Hepatocyte (in vitro differentiated cells): ENCODE measurements around the gene PSG6. TPM values are rescaled to one million over a fixed set of nuclear protein-coding genes. Genes with fewer than 3 reads are reported as not detected.
"Not testable (repeated sequence)": the region's sequence is repeated elsewhere in the genome, so short reads cannot be mapped to it uniquely, and the experiment has no call there.

Experiments
- DNase-seq: peaks from one replicate; pipeline ENCODE4 v3.0.0-alpha.2; 2016; ENCODE audit warnings: low spot score
- H2AFZ ChIP-seq: fragments of 200-600 bp; sonication (generic); 2 replicates; pipeline ENCODE4 v1.6.0; 2016; ENCODE audit warnings: antibody characterized with exemption, mild to moderate bottlenecking
- H3K27ac ChIP-seq: fragments of 200-600 bp; sonication (generic); 2 replicates; pipeline ENCODE4 v1.5.1; 2016; ENCODE audit warnings: mild to moderate bottlenecking
- H3K27me3 ChIP-seq: fragments of 200-600 bp; sonication (generic); 2 replicates; pipeline ENCODE4 v1.6.1; 2016
- H3K36me3 ChIP-seq: fragments of 200-600 bp; sonication (generic); replicated peaks from 2 replicates; pipeline ENCODE4 v1.5.1; 2016; ENCODE audit warnings: low read depth; ENCODE audit not compliant: insufficient read depth
- H3K4me1 ChIP-seq: fragments of 200-600 bp; sonication (generic); 2 replicates; pipeline ENCODE4 v1.5.1; 2016; ENCODE audit warnings: mild to moderate bottlenecking, moderate library complexity; ENCODE audit not compliant: insufficient read depth
- H3K4me2 ChIP-seq: fragments of 200-600 bp; sonication (generic); 2 replicates; pipeline ENCODE4 v1.6.0; 2016
- H3K4me3 ChIP-seq: fragments of 200-600 bp; sonication (generic); 2 replicates; pipeline ENCODE4 v1.5.1; 2016; ENCODE audit warnings: mild to moderate bottlenecking
- H3K79me2 ChIP-seq: fragments of 200-600 bp; sonication (generic); 2 replicates; pipeline ENCODE4 v1.6.0; 2017; ENCODE audit warnings: mild to moderate bottlenecking
- H3K9me2 ChIP-seq: fragments of 200-600 bp; sonication (generic); replicated peaks from 2 replicates; pipeline ENCODE4 v1.6.0; 2017; ENCODE audit warnings: mild to moderate bottlenecking; ENCODE audit not compliant: insufficient read depth
- H3K9me3 ChIP-seq: fragments of 200-600 bp; sonication (generic); 2 replicates; pipeline ENCODE4 v1.5.1; 2016; ENCODE audit warnings: low read depth, mild to moderate bottlenecking
- H4K20me1 ChIP-seq: fragments of 200-600 bp; sonication (generic); 2 replicates; pipeline ENCODE4 v1.6.0; 2016; ENCODE audit warnings: mild to moderate bottlenecking; ENCODE audit not compliant: insufficient read depth, poor library complexity, severe bottlenecking
- EZH2 ChIP-seq: fragments of 200-600 bp; sonication (generic); IDR thresholded peaks from 2 replicates; pipeline ENCODE4 v1.6.1; 2016; ENCODE audit warnings: antibody characterized with exemption, mild to moderate bottlenecking, borderline replicate concordance
- EZH2phosphoT487 ChIP-seq: fragments of 200-600 bp; sonication (generic); IDR thresholded peaks from one replicate; pipeline ENCODE4 v1.6.1; 2018; ENCODE audit warnings: antibody characterized with exemption, mild to moderate bottlenecking, low read depth, moderate library complexity; ENCODE audit not compliant: unreplicated experiment, severe bottlenecking
- WGBS: methylation state at CpG from one replicate; pipeline ENCODE4 v1.1.6; 2016; ENCODE audit warnings: low lambda C conversion rate; ENCODE audit errors: missing lambda C conversion rate; 5-methylcytosine and 5-hydroxymethylcytosine counted together
- polyA plus RNA-seq: library from polyadenylated mRNA; unstranded; fragments of >200 nt; fragmentation: Nextera tagmentation; extraction: Ambion mirVana; gene quantifications from 2 replicates; pipeline ENCODE4 v1.2.1, GENCODE V29; 2016
- total RNA-seq: library from RNA; depleted of rRNA; stranded (reverse); fragments of >200 nt; gene quantifications from 2 replicates; pipeline ENCODE4 v1.2.3, GENCODE V29; 2014
- TF ChIP-seq, protein P1 (sequence below): fragments of 200-600 bp; sonication (generic); IDR thresholded peaks from 2 replicates; pipeline ENCODE4 v1.5.1; 2016; ENCODE audit warnings: antibody characterized with exemption, mild to moderate bottlenecking; ENCODE audit not compliant: poor library complexity

The PSG6 gene
- total RNA-seq, result not detected in 2 replicates
- polyA plus RNA-seq, result not detected in 2 replicates

DNA sequence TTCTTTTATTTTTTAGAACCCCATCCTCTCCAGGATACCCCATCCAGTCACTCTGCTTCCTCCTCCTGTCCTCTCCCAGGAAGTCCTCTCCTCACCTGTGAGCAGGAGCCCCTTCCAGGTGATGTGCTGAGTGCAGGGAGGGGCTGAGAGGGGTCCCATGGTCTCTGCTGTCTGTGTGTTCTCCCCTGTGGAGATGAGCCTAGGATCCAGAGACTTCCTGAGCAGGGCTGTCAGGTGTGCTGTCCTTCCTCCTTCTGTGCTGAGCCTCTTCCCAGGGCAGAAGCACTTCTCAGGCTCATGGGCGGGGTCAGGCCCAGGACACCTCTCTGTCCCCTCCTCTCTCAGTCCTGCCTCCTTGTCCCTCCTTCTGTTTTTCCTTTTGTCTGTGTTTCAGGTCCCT is at the start of gene PSG6:
TSS of gene PSG6 (minus strand) at position 261 of the 400 bp plus-strand sequence. CDS start at position 159, 102 bp downstream.
- DNase-seq, H3K36me3 ChIP-seq, H3K9me2 ChIP-seq, H3K79me2 ChIP-seq, H3K27ac ChIP-seq, H3K4me3 ChIP-seq, H3K9me3 ChIP-seq, H3K27me3 ChIP-seq, H3K4me1 ChIP-seq, H4K20me1 ChIP-seq, H3K4me2 ChIP-seq, H2AFZ ChIP-seq: not testable (repeated sequence)
- 8% methylated on average over 1 of the region's 1 CpG for WGBS

- no peak for DNase-seq
- H3K4me3 ChIP-seq, result no peak overlapping the region
- WGBS, result 82% methylated on average over 2 of the region's 2 CpGs
- TF ChIP-seq, protein P1, sequence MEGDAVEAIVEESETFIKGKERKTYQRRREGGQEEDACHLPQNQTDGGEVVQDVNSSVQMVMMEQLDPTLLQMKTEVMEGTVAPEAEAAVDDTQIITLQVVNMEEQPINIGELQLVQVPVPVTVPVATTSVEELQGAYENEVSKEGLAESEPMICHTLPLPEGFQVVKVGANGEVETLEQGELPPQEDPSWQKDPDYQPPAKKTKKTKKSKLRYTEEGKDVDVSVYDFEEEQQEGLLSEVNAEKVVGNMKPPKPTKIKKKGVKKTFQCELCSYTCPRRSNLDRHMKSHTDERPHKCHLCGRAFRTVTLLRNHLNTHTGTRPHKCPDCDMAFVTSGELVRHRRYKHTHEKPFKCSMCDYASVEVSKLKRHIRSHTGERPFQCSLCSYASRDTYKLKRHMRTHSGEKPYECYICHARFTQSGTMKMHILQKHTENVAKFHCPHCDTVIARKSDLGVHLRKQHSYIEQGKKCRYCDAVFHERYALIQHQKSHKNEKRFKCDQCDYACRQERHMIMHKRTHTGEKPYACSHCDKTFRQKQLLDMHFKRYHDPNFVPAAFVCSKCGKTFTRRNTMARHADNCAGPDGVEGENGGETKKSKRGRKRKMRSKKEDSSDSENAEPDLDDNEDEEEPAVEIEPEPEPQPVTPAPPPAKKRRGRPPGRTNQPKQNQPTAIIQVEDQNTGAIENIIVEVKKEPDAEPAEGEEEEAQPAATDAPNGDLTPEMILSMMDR, result no peak
- no peaks in the 10 kb centered on the region for H3K79me2 ChIP-seq
- H4K20me1 ChIP-seq, result no peaks in the 10 kb centered on the region
- no peak overlapping the region for H2AFZ ChIP-seq
- no peak overlapping the region for H3K27ac ChIP-seq
- H3K4me2 ChIP-seq, result no peak overlapping the region
- no peaks in the 10 kb centered on the region for H3K36me3 ChIP-seq
- H3K27me3 ChIP-seq, result no peaks in the 10 kb centered on the region
- H3K9me2 ChIP-seq, result no peaks in the 10 kb centered on the region
- H3K9me3 ChIP-seq, result no peaks in the 10 kb centered on the region
- H3K4me1 ChIP-seq, result no peaks in the 10 kb centered on the region
These were observed 47.5 kb upstream of the PSG6 start for GRCh38 chr19:42965176-42965575.

GRCh38 chr19:42961119-42961518 is 43.4 kb upstream of the PSG6 start:
- no peaks in the 10 kb centered on the region for H3K4me1 ChIP-seq
- TF ChIP-seq EZH2phosphoT487 (no peak), EZH2 (no peak)
- TF ChIP-seq, protein P1, result no peak
- H3K27ac ChIP-seq, result no peak overlapping the region
- H3K4me2 ChIP-seq, result no peak overlapping the region
- no peak for DNase-seq
- H3K4me3 ChIP-seq, result no peak overlapping the region
- H3K36me3 ChIP-seq, result no peaks in the 10 kb centered on the region
- WGBS, result 78% methylated on average over 6 of the region's 6 CpGs
- H3K27me3 ChIP-seq, result no peaks in the 10 kb centered on the region
- H3K9me3 ChIP-seq, result no peaks in the 10 kb centered on the region
- no peaks in the 10 kb centered on the region for H4K20me1 ChIP-seq
- no peaks in the 10 kb centered on the region for H3K9me2 ChIP-seq
- H3K79me2 ChIP-seq, result no peaks in the 10 kb centered on the region
- no peak overlapping the region for H2AFZ ChIP-seq

DNA sequence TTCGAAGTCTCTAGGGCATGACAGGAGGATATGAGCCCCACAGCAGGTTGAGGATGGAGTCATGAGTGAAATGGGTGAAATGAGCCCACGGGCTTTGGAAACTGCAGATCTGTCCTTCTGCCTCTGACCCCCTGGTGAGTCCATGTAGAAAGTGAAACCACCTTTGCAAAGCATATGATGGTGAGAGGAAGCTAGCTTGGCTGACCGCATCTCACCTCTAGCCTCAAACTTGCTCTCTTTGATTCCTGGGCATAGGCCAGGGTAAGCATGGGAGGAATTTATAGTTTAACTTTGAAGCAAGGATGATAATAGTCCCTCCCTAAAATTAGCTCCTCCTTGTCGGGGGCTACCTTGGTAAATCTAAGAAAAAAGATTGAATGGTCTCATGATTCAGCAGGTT is 34.4 kb upstream of the PSG6 start:
- WGBS, result 56% methylated on average over 4 of the region's 4 CpGs

DNA sequence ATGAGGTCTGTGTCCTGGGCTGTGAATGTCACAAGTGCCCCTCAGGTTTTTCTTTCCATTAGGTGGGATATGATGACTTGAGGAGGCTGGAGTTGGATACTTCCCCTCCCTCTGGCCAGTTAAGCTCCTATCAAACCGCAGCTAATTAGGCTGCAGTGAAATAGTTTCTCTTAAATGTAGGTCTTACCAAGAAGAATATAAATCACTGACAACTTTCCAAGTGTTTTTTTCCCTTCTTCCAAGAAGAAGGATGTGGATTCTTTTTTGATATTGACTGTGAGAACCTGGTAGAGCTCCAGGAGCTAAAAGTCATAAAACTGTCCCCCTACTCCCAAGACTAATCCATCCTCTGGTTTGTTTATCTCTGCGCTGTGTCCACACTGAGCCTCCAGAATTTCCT is 33.8 kb upstream of the PSG6 start:
- H3K4me2 ChIP-seq, H4K20me1 ChIP-seq, H2AFZ ChIP-seq, H3K27me3 ChIP-seq, H3K36me3 ChIP-seq, H3K9me3 ChIP-seq, H3K4me1 ChIP-seq, H3K4me3 ChIP-seq, H3K27ac ChIP-seq, H3K9me2 ChIP-seq, H3K79me2 ChIP-seq, DNase-seq: not testable (repeated sequence)
- 56% methylated on average over 2 of the region's 2 CpGs for WGBS

More for the DNA sequence above, 34.4 kb upstream of the PSG6 start:
- not testable (repeated sequence) for H3K4me2 ChIP-seq, H2AFZ ChIP-seq, H3K9me2 ChIP-seq, DNase-seq, H3K27ac ChIP-seq, H3K27me3 ChIP-seq, H3K4me1 ChIP-seq, H3K79me2 ChIP-seq, H3K36me3 ChIP-seq, H3K9me3 ChIP-seq, H3K4me3 ChIP-seq, H4K20me1 ChIP-seq
